ENCODE data around the gene PPIA. TPM values are rescaled to one million over a fixed set of nuclear protein-coding genes. Genes with fewer than 3 reads are reported as not detected.

PPIA gene
- total RNA-seq, 1 donor from 2014 or later = 1,178 TPM

GRCh38 chr7:44750921-44751571 lies 45.4 kb upstream of the PPIA start:
- no peak for TF ChIP-seq CTCF (IDR thresholded peaks at IDR 0.05; ENCODE audit: insufficient read depth, low read length, severe bottlenecking)
- no peak overlapping the region for H3K4me3 ChIP-seq (ENCODE audit: low read depth, low read length)
- H3K27me3 ChIP-seq (ENCODE audit: control insufficient read depth, insufficient read depth, low read length) = no peaks in the 10 kb centered on the region
- DNase-seq (ENCODE audit: low read depth) (no peak), FAIRE-seq (no peak)
- H3K36me3 ChIP-seq (ENCODE audit: control insufficient read depth, insufficient read depth, low read length) = peaks cover 10% of the 10 kb centered on the region

DNA sequence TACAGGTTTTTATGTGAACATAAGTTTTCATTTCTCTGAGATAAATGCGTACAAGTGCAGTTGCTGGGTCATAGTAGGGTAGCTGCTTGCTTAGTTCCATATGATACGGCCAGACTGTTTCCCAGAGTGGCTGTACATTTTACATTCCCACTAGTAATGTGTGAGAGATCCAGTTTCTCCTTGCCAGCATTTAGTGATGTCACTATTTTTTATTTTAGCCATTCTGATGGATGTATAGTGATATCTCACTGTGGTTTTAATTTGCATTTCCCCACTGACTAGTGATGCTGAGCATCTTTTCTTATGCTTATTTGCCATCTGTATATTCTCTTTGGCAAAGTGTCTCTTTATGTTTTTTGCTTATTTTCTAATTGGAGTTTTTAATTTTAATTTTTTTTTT lies 43.7 kb upstream of the PPIA start:
- DNase-seq (ENCODE audit: low read depth) (no peak), FAIRE-seq (no peak)
- no peak for TF ChIP-seq CTCF (IDR thresholded peaks at IDR 0.05; ENCODE audit: insufficient read depth, low read length, severe bottlenecking)
- no peaks in the 10 kb centered on the region for H3K27me3 ChIP-seq (ENCODE audit: control insufficient read depth, insufficient read depth, low read length)
- H3K4me3 ChIP-seq (ENCODE audit: low read depth, low read length) = no peak overlapping the region
- peaks cover 21% of the 10 kb centered on the region for H3K36me3 ChIP-seq (ENCODE audit: control insufficient read depth, insufficient read depth, low read length)

- Histone ChIP-seq H3K4me3 (ENCODE audit: low read depth, low read length) (no peak overlapping the region), H3K27me3 (ENCODE audit: control insufficient read depth, insufficient read depth, low read length) (no peaks in the 10 kb centered on the region), H3K36me3 (ENCODE audit: control insufficient read depth, insufficient read depth, low read length) (peaks cover 28% of the 10 kb centered on the region)
- no peak for DNase-seq (ENCODE audit: low read depth)
- no peak for TF ChIP-seq CTCF (IDR thresholded peaks at IDR 0.05; ENCODE audit: insufficient read depth, low read length, severe bottlenecking)
- no peak for FAIRE-seq
Measured at GRCh38 chr7:44754802-44755697, 41.4 kb upstream of the PPIA start.

- Histone ChIP-seq H3K4me3 (ENCODE audit: low read depth, low read length) (no peak overlapping the region), H3K36me3 (ENCODE audit: control insufficient read depth, insufficient read depth, low read length) (peaks cover 27% of the 10 kb centered on the region), H3K27me3 (ENCODE audit: control insufficient read depth, insufficient read depth, low read length) (no peaks in the 10 kb centered on the region)
- TF ChIP-seq CTCF (IDR thresholded peaks at IDR 0.05; ENCODE audit: insufficient read depth, low read length, severe bottlenecking) = no peak
- FAIRE-seq = no peak
- DNase-seq (ENCODE audit: low read depth) = no peak
Measured at GRCh38 chr7:44755698-44756627, 40.5 kb upstream of the PPIA start.

DNA sequence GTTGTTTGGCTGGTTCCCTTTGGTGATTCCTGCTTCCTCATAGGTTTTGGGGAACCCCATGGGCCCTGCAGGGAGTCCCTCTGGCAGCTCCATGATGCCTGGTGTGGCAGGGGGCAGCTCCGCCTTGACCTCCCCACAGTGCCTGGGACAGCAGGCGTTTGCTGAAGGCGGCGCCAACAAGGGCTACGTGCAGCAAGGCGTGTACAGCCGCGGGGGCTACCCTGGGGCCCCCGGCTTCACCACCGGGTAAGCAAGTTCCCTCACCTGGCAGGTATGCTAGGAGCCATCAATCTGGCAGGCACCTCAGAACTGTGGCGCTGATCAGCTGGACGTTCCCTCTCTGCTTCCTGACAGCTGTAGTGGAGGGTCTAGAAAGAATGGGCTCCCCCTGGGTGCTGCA lies 39.6 kb upstream of the PPIA start:
- DNase-seq (ENCODE audit: low read depth) (no peak), FAIRE-seq (no peak)
- no peak overlapping the region for H3K4me3 ChIP-seq (ENCODE audit: low read depth, low read length)
- H3K27me3 ChIP-seq (ENCODE audit: control insufficient read depth, insufficient read depth, low read length) = no peaks in the 10 kb centered on the region
- no peak for TF ChIP-seq CTCF (IDR thresholded peaks at IDR 0.05; ENCODE audit: insufficient read depth, low read length, severe bottlenecking)
- H3K36me3 ChIP-seq (ENCODE audit: control insufficient read depth, insufficient read depth, low read length) = peaks cover 27% of the 10 kb centered on the region
